Measurements from ENCODE around the gene ANXA7. TPM values are rescaled to one million over a fixed set of nuclear protein-coding genes. Genes with fewer than 3 reads are reported as not detected.
"Not testable (repeated sequence)": the region's sequence is repeated elsewhere in the genome, so short reads cannot be mapped to it uniquely, and the experiment has no call there.

Gene ANXA7
- total RNA-seq, 4 donors from 2014 or later, result 73.7 to 104 (median 98.8) TPM

- H3K4me3 ChIP-seq (ENCODE audit: low read depth, poor library complexity, severe bottlenecking), result no peak overlapping the region
- DNase-seq (ENCODE audit: low spot score in 2 of 2), result no peak
- TF ChIP-seq POLR2A (IDR thresholded peaks at IDR 0.05) (no peak), CTCF (IDR thresholded peaks at IDR 0.05) (no peak)
- intact Hi-C loops (cut with DNase I; ENCODE audit: low total_unique reads), result no loop called here
- WGBS, 2 donors, result 74 to 81% methylated on average over 2 of the region's 2 CpGs
Measured at GRCh38 chr10:73332379-73332778, 81.5 kb downstream of the ANXA7 start.

DNA sequence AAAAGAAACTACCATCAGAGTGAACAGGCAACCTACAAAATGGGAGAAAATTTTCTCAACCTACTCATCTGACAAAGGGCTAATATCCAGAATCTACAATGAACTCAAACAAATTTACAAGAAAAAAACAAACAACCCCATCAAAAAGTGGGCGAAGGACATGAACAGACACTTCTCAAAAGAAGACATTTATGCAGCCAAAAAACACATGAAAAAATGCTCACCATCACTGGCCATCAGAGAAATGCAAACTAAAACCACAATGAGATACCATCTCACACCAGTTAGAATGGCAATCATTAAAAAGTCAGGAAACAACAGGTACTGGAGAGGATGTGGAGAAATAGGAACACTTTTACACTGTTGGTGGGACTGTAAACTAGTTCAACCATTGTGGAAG, 85.3 kb downstream of the ANXA7 start:
- no CpG with 5 or more reads among the region's 1 CpG for WGBS, 2 donors
- H3K4me3 ChIP-seq (ENCODE audit: low read depth, poor library complexity, severe bottlenecking); DNase-seq (ENCODE audit: low spot score in 2 of 2); intact Hi-C loops (cut with DNase I; ENCODE audit: low total_unique reads): not testable (repeated sequence)

- 91 to 94% methylated on average over 4 of the region's 4 CpGs for WGBS, 2 donors
- DNase-seq (ENCODE audit: low spot score in 2 of 2); intact Hi-C loops (cut with DNase I; ENCODE audit: low total_unique reads); H3K4me3 ChIP-seq (ENCODE audit: low read depth, poor library complexity, severe bottlenecking): not testable (repeated sequence)
Measured at GRCh38 chr10:73325290-73325689, 88.6 kb downstream of the ANXA7 start.

Other genes starting within 250 kb of the ANXA7 start
- 10 to 100 TPM; 29.8 to 35.4 (median 31.3) TPM for gene ECD, start 246.1 kb downstream of the ANXA7 start, total RNA-seq
- 10 to 100 TPM; 12.4 to 21.7 (median 16.3) TPM for gene FAM149B1, start 245.9 kb downstream of the ANXA7 start, total RNA-seq
- 10 to 100 TPM; 10.5 to 19.9 (median 17.4) TPM for gene DNAJC9, start 166.8 kb downstream of the ANXA7 start, total RNA-seq
- gene MRPS16, start 161.4 kb downstream of the ANXA7 start, total RNA-seq, result 10 to 100 TPM; 25.3 to 43.3 (median 40.0) TPM
- 1 to 10 TPM in 3 of 4 donors, under 1 TPM in 1; 0.94 to 7.0 (median 1.8) TPM for gene CFAP70, start 55.2 kb downstream of the ANXA7 start, total RNA-seq
- 1 to 10 TPM in 2 of 4 donors, under 1 TPM in 2; 0.38 to 2.2 (median 0.86) TPM for gene MSS51, start 19.5 kb upstream of the ANXA7 start, total RNA-seq
- gene PPP3CB, start 82.0 kb upstream of the ANXA7 start, total RNA-seq, result 10 to 100 TPM; 19.8 to 25.1 (median 24.1) TPM
- gene USP54, start 177.3 kb upstream of the ANXA7 start, total RNA-seq, result 10 to 100 TPM; 54.0 to 83.5 (median 65.8) TPM
- gene MYOZ1, start 227.4 kb upstream of the ANXA7 start, total RNA-seq, result 1 to 10 TPM in 1 of 4 donors, under 1 TPM in 2, not detected in 1; 0.27 to 1.4 (median 0.78) TPM
- gene SYNPO2L, start 242.0 kb upstream of the ANXA7 start, total RNA-seq, result not detected

Measured in lower leg skin (tissue), 4 donors.